H7 (cell line): ENCODE measurements around the gene SEC14L5. TPM values are rescaled to one million over a fixed set of nuclear protein-coding genes. Genes with fewer than 3 reads are reported as not detected.

ENCODE experiments used
- DNase-seq: peaks from one replicate; pipeline ENCODE4 v3.0.0; 2012
- H3K27me3 ChIP-seq: 2 replicates; pipeline ENCODE4 v1.6.0; 2011; ENCODE audit warnings: mild to moderate bottlenecking, low read length; ENCODE audit not compliant: control insufficient read depth, insufficient read depth
- H3K36me3 ChIP-seq: replicated peaks from 2 replicates; pipeline ENCODE4 v1.5.1; 2011; ENCODE audit warnings: low read length; ENCODE audit not compliant: control insufficient read depth, insufficient read depth
- H3K4me3 ChIP-seq: 2 replicates; pipeline ENCODE4 v1.5.1; 2011; ENCODE audit warnings: low read depth, mild to moderate bottlenecking, control low read depth, low read length, moderate library complexity; ENCODE audit not compliant: insufficient read depth
- total RNA-seq: library from RNA; depleted of rRNA; stranded (reverse); fragments of >200 nt; shearing (Covaris generic); gene quantifications from 2 replicates; pipeline ENCODE4 v1.2.3, GENCODE V29; 2014

Gene SEC14L5
- total RNA-seq, 1 experiment from 2014 or later, result 2.1 TPM

- no peak for DNase-seq
- H3K4me3 ChIP-seq, result no peak overlapping the region
- H3K36me3 ChIP-seq, result peaks cover 1% of the 10 kb centered on the region; the same call in 1 of the 2 replicates
- H3K27me3 ChIP-seq, result no peaks in the 10 kb centered on the region
These were observed 43.4 kb downstream of the SEC14L5 start for GRCh38 chr16:5001571-5001970.

GRCh38 chr16:5001986-5002385, 43.9 kb downstream of the SEC14L5 start:
- Histone ChIP-seq H3K27me3 (no peaks in the 10 kb centered on the region), H3K36me3 (peaks cover 1% of the 10 kb centered on the region; the same call in 1 of the 2 replicates), H3K4me3 (no peak overlapping the region)
- DNase-seq, result no peak

GRCh38 chr16:5002699-5003143, 44.6 kb downstream of the SEC14L5 start:
- no peak for DNase-seq
- H3K36me3 ChIP-seq, result peaks cover 1% of the 10 kb centered on the region
- H3K27me3 ChIP-seq, result no peaks in the 10 kb centered on the region
- no peak overlapping the region for H3K4me3 ChIP-seq

GRCh38 chr16:5003211-5003610, 45.1 kb downstream of the SEC14L5 start:
- no peak for DNase-seq
- H3K4me3 ChIP-seq, result no peak overlapping the region
- H3K36me3 ChIP-seq, result peaks cover 1% of the 10 kb centered on the region
- H3K27me3 ChIP-seq, result no peaks in the 10 kb centered on the region

GRCh38 chr16:5003828-5004227, 45.7 kb downstream of the SEC14L5 start:
- Histone ChIP-seq H3K27me3 (no peaks in the 10 kb centered on the region), H3K36me3 (peaks cover 3% of the 10 kb centered on the region), H3K4me3 (no peak overlapping the region)
- no peak for DNase-seq

GRCh38 chr16:5004311-5004710, 46.2 kb downstream of the SEC14L5 start:
- Histone ChIP-seq H3K27me3 (no peaks in the 10 kb centered on the region), H3K36me3 (peaks cover 3% of the 10 kb centered on the region), H3K4me3 (no peak overlapping the region)
- DNase-seq, result no peak

- H3K36me3 ChIP-seq, result peaks cover 3% of the 10 kb centered on the region
- no peaks in the 10 kb centered on the region for H3K27me3 ChIP-seq
- no peak overlapping the region for H3K4me3 ChIP-seq
These were observed 47.8 kb downstream of the SEC14L5 start for GRCh38 chr16:5005916-5006315.

GRCh38 chr16:5006348-5007193, 48.4 kb downstream of the SEC14L5 start:
- peaks cover 3% of the 10 kb centered on the region for H3K36me3 ChIP-seq
- H3K27me3 ChIP-seq, result no peaks in the 10 kb centered on the region
- no peak overlapping the region for H3K4me3 ChIP-seq
- DNase-seq, result no peak

More at GRCh38 chr16:5005916-5006315, 47.8 kb downstream of the SEC14L5 start:
- DNase-seq, result no peak

- Histone ChIP-seq H3K27me3 (no peaks in the 10 kb centered on the region), H3K4me3 (no peak overlapping the region), H3K36me3 (peaks cover 3% of the 10 kb centered on the region)
- DNase-seq, result peak; percentile 30
These were observed 49.1 kb downstream of the SEC14L5 start for GRCh38 chr16:5007256-5007655.

- Histone ChIP-seq H3K4me3 (no peak overlapping the region), H3K36me3 (peaks cover 3% of the 10 kb centered on the region), H3K27me3 (no peaks in the 10 kb centered on the region)
- DNase-seq, result peak; percentile 50
These were observed 50.2 kb downstream of the SEC14L5 start for GRCh38 chr16:5008311-5008731.

- no peak overlapping the region for H3K4me3 ChIP-seq
- peaks cover 3% of the 10 kb centered on the region for H3K36me3 ChIP-seq
- H3K27me3 ChIP-seq, result no peaks in the 10 kb centered on the region
- DNase-seq, result peak; percentile 82
These were observed 52.6 kb downstream of the SEC14L5 start for GRCh38 chr16:5010576-5011329.

GRCh38 chr16:5011637-5012036, 53.5 kb downstream of the SEC14L5 start:
- DNase-seq, result no peak
- H3K4me3 ChIP-seq, result no peak overlapping the region
- H3K27me3 ChIP-seq, result no peaks in the 10 kb centered on the region
- peaks cover 2% of the 10 kb centered on the region; the same call in 1 of the 2 replicates for H3K36me3 ChIP-seq

GRCh38 chr16:5012887-5013286, 54.8 kb downstream of the SEC14L5 start:
- 0 out of 2 replicates have a peak, but pooled peaks cover 2% of the 10 kb centered on the region for H3K36me3 ChIP-seq
- no peak overlapping the region for H3K4me3 ChIP-seq
- H3K27me3 ChIP-seq, result no peaks in the 10 kb centered on the region
- no peak for DNase-seq

- Histone ChIP-seq H3K36me3 (no peaks in the 10 kb centered on the region), H3K27me3 (no peaks in the 10 kb centered on the region), H3K4me3 (no peak overlapping the region)
- peak; percentile 71 for DNase-seq
These were observed 57.2 kb downstream of the SEC14L5 start for GRCh38 chr16:5015351-5015750.

- H3K27me3 ChIP-seq, result no peaks in the 10 kb centered on the region
- H3K4me3 ChIP-seq, result no peak overlapping the region
These were observed 57.8 kb downstream of the SEC14L5 start for GRCh38 chr16:5015887-5016286.

More at GRCh38 chr16:5015887-5016286, 57.8 kb downstream of the SEC14L5 start:
- no peaks in the 10 kb centered on the region for H3K36me3 ChIP-seq
- DNase-seq, result no peak
